Neural cell (in vitro differentiated cells): Measurements from ENCODE around the gene IGSF3.
"Not testable (repeated sequence)": the region's sequence is repeated elsewhere in the genome, so short reads cannot be mapped to it uniquely, and the experiment has no call there.

Experiments used
- SMC3 ChIP-seq: fragments of 450-650 bp; conservative IDR thresholded peaks from 2 replicates; pipeline ENCODE4 v1.6.1; 2014; ENCODE audit warnings: antibody characterized with exemption, mild to moderate bottlenecking, moderate library complexity; ENCODE audit not compliant: poor library complexity
- TF ChIP-seq, protein P1 (sequence below): fragments of 450-650 bp; IDR thresholded peaks from 2 replicates; pipeline ENCODE4 v1.5.1; 2014; ENCODE audit warnings: antibody characterized with exemption, mild to moderate bottlenecking, moderate library complexity; ENCODE audit not compliant: poor library complexity, severe bottlenecking

DNA sequence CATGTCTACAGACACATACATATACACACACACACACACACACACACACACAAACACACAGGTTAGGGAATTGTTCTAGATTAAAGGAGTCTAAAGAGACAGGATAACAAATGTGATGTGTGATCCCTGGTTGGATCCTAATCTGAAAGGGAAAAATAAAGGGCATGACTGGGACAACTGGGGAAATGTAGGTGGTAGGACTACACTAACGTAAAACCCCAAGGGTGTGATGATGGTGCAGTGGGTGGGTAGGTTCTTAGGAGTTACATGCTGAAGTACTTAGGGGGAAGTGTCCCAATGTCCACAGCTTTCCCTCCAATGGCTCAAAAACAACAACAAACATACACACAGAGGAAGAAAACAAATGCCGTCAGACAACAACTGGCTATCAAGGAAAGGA is 68.2 kb downstream of the IGSF3 start:
- TF ChIP-seq, protein P1, sequence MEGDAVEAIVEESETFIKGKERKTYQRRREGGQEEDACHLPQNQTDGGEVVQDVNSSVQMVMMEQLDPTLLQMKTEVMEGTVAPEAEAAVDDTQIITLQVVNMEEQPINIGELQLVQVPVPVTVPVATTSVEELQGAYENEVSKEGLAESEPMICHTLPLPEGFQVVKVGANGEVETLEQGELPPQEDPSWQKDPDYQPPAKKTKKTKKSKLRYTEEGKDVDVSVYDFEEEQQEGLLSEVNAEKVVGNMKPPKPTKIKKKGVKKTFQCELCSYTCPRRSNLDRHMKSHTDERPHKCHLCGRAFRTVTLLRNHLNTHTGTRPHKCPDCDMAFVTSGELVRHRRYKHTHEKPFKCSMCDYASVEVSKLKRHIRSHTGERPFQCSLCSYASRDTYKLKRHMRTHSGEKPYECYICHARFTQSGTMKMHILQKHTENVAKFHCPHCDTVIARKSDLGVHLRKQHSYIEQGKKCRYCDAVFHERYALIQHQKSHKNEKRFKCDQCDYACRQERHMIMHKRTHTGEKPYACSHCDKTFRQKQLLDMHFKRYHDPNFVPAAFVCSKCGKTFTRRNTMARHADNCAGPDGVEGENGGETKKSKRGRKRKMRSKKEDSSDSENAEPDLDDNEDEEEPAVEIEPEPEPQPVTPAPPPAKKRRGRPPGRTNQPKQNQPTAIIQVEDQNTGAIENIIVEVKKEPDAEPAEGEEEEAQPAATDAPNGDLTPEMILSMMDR, result not testable (repeated sequence)
- TF ChIP-seq SMC3, result not testable (repeated sequence)
